Stomach smooth muscle (tissue), 2 donors: Measurements from ENCODE around the gene ST3GAL6.

Source experiments
- H3K27ac ChIP-seq: one replicate; pipeline ENCODE4 v1.7.0; 2013; ENCODE audit warnings: mild to moderate bottlenecking, low read length, inconsistent platforms
- H3K27me3 ChIP-seq, 2 donors: one replicate each; pipeline ENCODE4 v1.7.0; 2013; ENCODE audit warnings: low read length in 2 of 2; ENCODE audit not compliant: insufficient read depth in 2 of 2, control insufficient read depth in 1 of 2
- H3K36me3 ChIP-seq, 2 donors: one replicate each; pipeline ENCODE4 v1.7.0; 2013; ENCODE audit warnings: low read length in 2 of 2; ENCODE audit not compliant: control insufficient read depth in 2 of 2, insufficient read depth in 2 of 2
- H3K4me1 ChIP-seq: one replicate; pipeline ENCODE4 v1.7.0; 2013; ENCODE audit warnings: low read length; ENCODE audit not compliant: control insufficient read depth, insufficient read depth
- H3K4me3 ChIP-seq, 2 donors: one replicate each; pipeline ENCODE4 v1.7.0; 2013; ENCODE audit warnings: low read length in 2 of 2
- H3K9ac ChIP-seq, 2 donors: one replicate each; pipeline ENCODE4 v1.7.0; 2013; ENCODE audit warnings: low read length in 2 of 2, mild to moderate bottlenecking in 1 of 2
- H3K9me3 ChIP-seq, 2 donors: one replicate each; pipeline ENCODE4 v1.7.0; 2013; ENCODE audit warnings: low read length in 2 of 2; ENCODE audit not compliant: control insufficient read depth in 2 of 2
- donor health status: healthy.
- donor health status: Pancreatic carcinoma.

The ST3GAL6 gene

DNA sequence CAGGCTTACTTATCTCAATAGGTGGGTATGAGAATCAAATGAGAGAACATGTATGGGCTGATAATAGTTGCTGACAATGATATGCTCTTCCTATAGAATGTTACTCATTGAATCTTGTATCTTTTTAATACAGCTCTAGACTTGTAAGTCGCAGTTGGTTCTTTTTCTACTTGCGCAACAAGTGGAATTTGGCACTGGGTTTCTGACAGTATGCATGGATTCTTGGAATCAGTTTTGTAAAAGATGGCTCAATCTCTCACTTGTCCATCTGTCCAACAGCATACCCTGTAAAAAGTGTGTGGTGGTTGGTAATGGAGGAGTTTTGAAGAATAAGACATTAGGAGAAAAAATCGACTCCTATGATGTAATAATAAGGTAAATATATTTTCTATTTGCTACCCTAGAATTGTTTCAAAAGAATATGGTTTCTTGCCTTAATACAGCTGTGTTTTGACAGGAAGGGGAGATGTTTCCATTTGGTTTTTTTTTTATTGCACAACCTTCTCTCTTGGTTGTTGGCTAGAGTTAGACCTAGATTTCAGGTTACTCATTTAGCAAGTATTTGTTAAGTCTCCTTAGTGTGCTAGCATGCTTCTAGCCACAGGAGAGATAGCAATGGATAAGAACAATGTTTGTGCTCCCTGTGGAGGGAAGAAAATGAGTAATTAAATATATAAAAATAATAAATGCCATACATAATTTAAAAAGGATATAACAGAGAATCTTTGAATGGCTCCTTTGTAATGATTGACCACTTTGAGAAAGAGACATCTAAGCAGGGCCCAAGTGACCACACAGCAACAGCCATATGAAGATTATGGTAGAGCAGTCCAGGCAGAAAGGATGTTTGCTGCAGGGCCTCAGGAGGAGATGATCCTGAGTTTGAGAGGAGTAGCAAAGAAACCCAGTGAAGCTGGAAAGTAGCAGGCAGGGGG, 21.8 kb downstream of the ST3GAL6 start:
- no peaks in the 10 kb centered on the region for H3K27me3 ChIP-seq
- H3K27ac ChIP-seq = no peak overlapping the region
- no peaks in the 10 kb centered on the region for H3K9me3 ChIP-seq
- no peak overlapping the region for H3K9ac ChIP-seq
- H3K36me3 ChIP-seq = peaks cover 0 to 2% of the 10 kb centered on the region in 2 donors
- no peak overlapping the region for H3K4me3 ChIP-seq
- H3K4me1 ChIP-seq = no peaks in the 10 kb centered on the region

GRCh38 chr3:98786364-98787006, 23.3 kb downstream of the ST3GAL6 start:
- no peak overlapping the region for H3K4me3 ChIP-seq
- H3K27ac ChIP-seq = no peak overlapping the region
- H3K9ac ChIP-seq = no peak overlapping the region
- no peaks in the 10 kb centered on the region for H3K27me3 ChIP-seq
- H3K4me1 ChIP-seq = no peaks in the 10 kb centered on the region
- H3K9me3 ChIP-seq = no peaks in the 10 kb centered on the region
- H3K36me3 ChIP-seq = peaks cover 0 to 2% of the 10 kb centered on the region in 2 donors

DNA sequence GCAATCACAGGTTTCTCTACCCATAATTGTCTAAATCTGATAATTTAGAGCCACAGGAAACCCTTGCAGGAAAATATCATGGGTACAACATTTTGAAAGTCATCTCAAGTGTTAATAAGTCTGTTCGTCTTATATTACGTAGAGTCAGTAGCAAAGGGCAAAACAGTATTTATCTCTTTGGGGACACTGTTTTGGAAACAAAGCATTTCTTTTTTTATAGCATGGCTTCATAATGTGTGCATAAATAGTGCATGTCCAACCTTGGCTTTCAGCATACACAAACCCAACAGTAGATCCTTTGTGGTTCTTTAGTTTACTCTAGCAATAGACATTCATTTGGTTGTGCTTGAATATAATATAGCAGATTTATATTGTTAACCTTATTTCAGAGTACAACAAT, 24.0 kb downstream of the ST3GAL6 start:
- Histone ChIP-seq H3K36me3 (peaks cover 0 to 2% of the 10 kb centered on the region in 2 donors), H3K4me3 (no peak overlapping the region), H3K9ac (no peak overlapping the region), H3K27ac (no peak overlapping the region), H3K27me3 (no peaks in the 10 kb centered on the region), H3K9me3 (no peaks in the 10 kb centered on the region), H3K4me1 (no peaks in the 10 kb centered on the region)

- Histone ChIP-seq H3K27ac (no peak overlapping the region), H3K9me3 (no peaks in the 10 kb centered on the region), H3K4me3 (no peak overlapping the region), H3K27me3 (no peaks in the 10 kb centered on the region), H3K9ac (no peak overlapping the region), H3K36me3 (no peaks in the 10 kb centered on the region), H3K4me1 (no peaks in the 10 kb centered on the region)
Observed at GRCh38 chr3:98788651-98789050, 25.5 kb downstream of the ST3GAL6 start.

DNA sequence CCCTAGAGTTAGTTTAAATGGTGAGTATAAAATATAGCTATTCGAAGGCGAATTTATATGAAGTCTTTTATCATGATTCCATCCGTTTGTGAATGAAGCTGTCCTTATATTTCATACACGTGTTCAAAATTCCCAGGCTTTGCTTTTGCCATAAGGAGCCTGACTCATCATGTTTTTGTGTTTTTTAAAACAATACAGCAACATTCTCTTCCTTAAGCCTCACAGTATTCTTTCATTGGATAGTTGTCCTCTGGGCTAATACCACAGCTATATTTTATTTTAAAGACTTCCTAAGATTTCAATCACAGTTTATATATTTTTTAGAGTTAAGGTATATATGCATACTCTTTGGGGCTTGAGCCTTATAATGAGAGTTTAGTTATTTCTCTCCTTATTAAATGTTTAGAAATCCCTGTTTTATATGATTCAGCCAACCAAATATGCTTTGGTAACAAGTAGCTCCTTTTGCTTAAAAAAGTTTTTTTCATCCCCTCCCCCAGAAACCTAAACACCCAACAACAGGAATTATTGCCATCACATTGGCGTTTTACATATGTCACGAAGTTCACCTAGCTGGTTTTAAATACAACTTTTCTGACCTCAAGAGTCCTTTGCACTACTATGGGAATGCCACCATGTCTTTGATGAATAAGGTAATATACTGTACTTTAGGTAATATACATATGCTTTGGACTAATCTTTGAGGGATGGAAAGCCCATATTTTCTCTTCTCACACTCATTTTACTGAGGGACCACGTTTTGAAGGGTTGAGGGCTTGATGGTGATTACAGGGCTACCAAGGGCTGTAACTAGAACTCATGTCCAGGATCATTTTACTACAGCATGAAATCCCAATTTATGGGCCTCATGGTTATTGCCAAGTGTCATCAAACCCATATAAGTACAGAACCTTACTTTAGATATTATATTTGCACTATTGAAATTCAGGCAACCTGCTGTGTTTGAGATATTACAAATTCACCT, 28.5 kb downstream of the ST3GAL6 start:
- Histone ChIP-seq H3K9ac (no peak overlapping the region), H3K36me3 (peaks cover 3% of the 10 kb centered on the region in 2 donors), H3K9me3 (no peaks in the 10 kb centered on the region), H3K4me1 (no peaks in the 10 kb centered on the region), H3K4me3 (no peak overlapping the region), H3K27ac (no peak overlapping the region), H3K27me3 (no peaks in the 10 kb centered on the region)

DNA sequence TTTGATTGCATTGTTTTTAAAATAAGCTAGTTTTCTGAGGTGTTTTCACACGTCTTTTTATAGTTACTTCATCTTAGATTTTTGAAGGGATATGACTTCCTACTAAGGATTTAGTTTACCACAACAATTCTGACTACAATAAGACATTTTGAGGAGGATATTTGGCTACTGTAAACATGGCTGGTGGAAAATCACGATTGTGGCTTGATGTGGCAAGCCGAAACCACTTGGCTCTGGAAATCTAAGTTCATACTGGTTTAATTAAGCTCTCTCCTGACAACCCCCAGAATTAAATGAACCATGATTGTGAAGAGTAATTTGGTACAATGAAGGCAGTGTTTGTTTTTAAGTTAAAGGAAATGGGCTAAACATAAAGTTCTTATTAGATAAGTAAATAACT, 30.8 kb downstream of the ST3GAL6 start:
- no peaks in the 10 kb centered on the region for H3K4me1 ChIP-seq
- H3K36me3 ChIP-seq = peaks cover 4 to 6% of the 10 kb centered on the region in 2 donors
- H3K9me3 ChIP-seq = no peaks in the 10 kb centered on the region
- H3K27ac ChIP-seq = no peak overlapping the region
- H3K4me3 ChIP-seq = no peak overlapping the region
- no peaks in the 10 kb centered on the region for H3K27me3 ChIP-seq
- H3K9ac ChIP-seq = no peak overlapping the region

DNA sequence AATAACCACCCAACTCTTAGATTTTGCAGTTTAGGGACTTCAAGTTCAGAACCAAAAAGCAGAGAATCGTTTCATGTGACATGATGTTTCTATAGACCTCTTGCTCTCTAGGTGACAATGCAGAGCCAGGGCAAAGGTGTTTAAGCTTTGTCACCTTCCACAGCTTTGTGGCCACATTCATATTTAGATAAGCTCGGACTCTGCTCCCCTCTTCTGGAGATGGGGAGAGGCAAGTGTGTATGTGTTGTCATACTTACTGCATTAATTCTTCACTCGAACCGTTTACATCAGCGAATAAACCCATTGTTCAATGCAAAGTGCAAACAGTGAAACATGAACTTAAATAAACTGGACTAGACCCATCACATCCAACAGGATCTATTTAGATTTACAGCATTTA, 33.2 kb downstream of the ST3GAL6 start:
- Histone ChIP-seq H3K9me3 (no peaks in the 10 kb centered on the region), H3K36me3 (peaks cover 14 to 17% of the 10 kb centered on the region in 2 donors), H3K9ac (no peak overlapping the region), H3K27ac (no peak overlapping the region), H3K4me3 (no peak overlapping the region), H3K27me3 (no peaks in the 10 kb centered on the region), H3K4me1 (no peaks in the 10 kb centered on the region)

- H3K27ac ChIP-seq = no peak overlapping the region
Observed at GRCh38 chr3:98797905-98798304, 34.8 kb downstream of the ST3GAL6 start.

DNA sequence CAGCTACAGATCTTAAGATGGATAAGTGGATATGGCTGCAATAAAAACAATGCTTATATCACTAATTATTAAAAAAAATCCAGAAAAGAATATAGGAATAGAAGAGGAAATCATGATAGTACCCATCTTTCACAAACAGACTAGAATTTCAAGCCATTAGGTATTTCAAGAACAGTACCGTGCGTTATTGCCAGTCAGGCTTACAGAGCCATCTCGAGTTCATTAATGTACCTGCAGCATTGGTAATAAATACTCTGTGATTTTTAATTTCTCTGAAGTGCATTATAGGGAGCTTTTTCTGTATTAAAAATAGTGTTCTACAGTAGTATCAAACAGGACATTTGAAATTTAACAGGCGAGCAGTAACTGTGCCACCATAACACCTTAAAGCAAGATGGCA, 35.7 kb downstream of the ST3GAL6 start:
- no peak overlapping the region for H3K4me3 ChIP-seq

More at GRCh38 chr3:98797905-98798304, 34.8 kb downstream of the ST3GAL6 start:
- H3K4me1 ChIP-seq = no peaks in the 10 kb centered on the region
- no peaks in the 10 kb centered on the region for H3K9me3 ChIP-seq
- H3K9ac ChIP-seq = no peak overlapping the region
- H3K27me3 ChIP-seq = no peaks in the 10 kb centered on the region
- peaks cover 14 to 17% of the 10 kb centered on the region in 2 donors for H3K36me3 ChIP-seq
- H3K4me3 ChIP-seq = no peak overlapping the region

GRCh38 chr3:98799479-98799878, 36.3 kb downstream of the ST3GAL6 start:
- H3K36me3 ChIP-seq = peaks cover 14 to 17% of the 10 kb centered on the region in 2 donors
- no peak overlapping the region for H3K4me3 ChIP-seq
- no peaks in the 10 kb centered on the region for H3K4me1 ChIP-seq
- H3K9ac ChIP-seq = peak overlapping the region in 1 of 2 donors; percentile 30
- H3K27me3 ChIP-seq = no peaks in the 10 kb centered on the region
- H3K27ac ChIP-seq = no peak overlapping the region
- H3K9me3 ChIP-seq = no peaks in the 10 kb centered on the region

More for the DNA sequence above, 35.7 kb downstream of the ST3GAL6 start:
- H3K9me3 ChIP-seq = no peaks in the 10 kb centered on the region
- H3K27me3 ChIP-seq = no peaks in the 10 kb centered on the region
- no peak overlapping the region for H3K9ac ChIP-seq
- peaks cover 14 to 17% of the 10 kb centered on the region in 2 donors for H3K36me3 ChIP-seq
- H3K4me1 ChIP-seq = no peaks in the 10 kb centered on the region
- H3K27ac ChIP-seq = no peak overlapping the region
